HG02798 (cell line): ENCODE measurements around the gene ERVFRD-1.
A peak's percentile ranks its signal among the peaks of the same experiment; 100 is the strongest.
"Not testable (repeated sequence)": the region's sequence is repeated elsewhere in the genome, so short reads cannot be mapped to it uniquely, and the experiment has no call there.

Experiments
- ATAC-seq: cut with Tn5 transposase; IDR thresholded peaks from one replicate; pipeline ENCODE4 v1.9.1; 2021; ENCODE audit warnings: mild to moderate bottlenecking; ENCODE audit not compliant: unreplicated experiment, poor library complexity

ERVFRD-1 gene

DNA sequence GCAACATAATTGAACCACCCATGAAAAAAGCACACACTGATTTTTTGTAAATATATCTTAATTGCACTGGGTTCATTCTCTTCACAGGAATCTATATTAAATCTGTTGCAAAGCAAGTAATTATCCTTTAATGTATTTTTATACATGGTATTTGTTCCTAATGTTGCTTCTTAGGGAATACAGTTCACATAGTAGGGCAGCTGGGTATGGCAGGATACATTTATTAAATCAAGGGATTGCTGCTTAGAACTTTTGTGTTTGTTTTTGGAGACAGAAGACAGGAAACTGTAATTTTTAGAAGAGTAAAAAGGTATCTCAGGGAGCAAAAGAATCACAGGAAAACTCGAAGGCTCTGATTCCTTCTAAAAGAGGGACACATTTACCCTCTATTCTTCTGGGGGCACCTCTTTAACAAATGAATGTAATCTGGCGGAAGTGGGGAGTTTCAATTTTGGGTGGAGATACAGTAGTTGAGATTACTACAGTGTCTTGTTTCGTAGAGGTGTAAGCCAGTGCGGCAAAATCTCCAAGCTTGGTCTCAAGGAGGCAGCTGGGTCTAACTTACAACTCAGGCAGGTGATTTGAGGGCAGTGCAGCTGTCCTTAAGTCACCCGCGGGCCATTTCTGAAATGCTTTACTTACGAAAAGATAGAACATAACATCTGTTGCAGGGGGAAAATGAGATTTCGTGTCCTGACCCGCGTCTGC, 18.7 kb downstream of the ERVFRD-1 start:
- ATAC-seq: peak; percentile 35

- ATAC-seq: not testable (repeated sequence)
Measured at GRCh38 chr6:11091141-11091540, 20.4 kb downstream of the ERVFRD-1 start.

DNA sequence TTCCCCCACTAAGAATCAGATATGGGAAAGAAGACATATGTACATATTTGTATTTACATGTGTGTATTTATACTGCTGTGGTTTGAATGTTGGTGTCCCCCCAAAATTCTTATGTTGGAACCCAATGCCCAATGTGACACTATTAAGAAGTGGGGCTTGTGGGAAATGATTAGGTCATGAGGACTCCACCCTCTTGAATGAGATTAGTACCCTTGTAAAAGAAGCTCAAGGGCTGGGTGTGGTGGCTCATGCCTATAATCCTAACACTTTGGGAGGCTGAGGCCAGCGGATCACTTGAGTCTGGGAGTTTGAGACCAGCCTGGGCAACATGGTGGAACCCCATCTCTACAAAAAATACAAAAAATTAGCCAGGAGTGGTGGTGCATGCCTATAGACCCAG, 21.8 kb downstream of the ERVFRD-1 start:
- ATAC-seq: no peak

DNA sequence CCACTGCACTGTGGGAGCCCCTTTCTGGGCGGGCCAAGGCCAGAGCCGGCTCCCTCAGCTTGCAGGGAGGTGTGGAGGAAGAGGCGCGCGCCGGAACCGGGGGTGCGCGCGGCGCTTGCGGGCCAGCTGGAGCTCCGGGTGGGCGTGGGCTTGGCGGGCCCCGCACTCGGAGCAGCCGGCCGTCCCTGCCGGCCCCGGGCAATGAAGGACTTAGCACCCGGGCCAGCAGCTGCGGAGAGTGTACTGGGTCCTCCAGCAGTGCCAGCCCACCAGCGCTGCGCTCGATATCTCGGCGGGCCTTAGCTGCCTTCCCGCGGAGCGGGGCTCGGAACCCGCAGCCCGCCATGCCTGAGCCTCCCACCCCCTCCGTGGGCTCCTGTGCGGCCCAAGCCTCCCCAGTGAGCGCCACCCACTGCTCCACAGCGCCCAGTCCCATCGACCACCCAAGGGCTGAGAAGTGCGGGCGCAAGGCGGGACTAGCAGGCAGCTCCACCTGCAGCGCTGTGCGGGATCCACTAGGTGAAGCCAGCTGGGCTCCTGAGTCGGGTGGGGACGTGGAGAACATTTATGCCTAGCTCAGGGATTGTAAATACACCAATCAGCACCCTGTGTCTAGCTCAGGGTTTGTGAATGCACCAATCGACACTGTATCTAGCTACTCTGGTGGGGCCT, 24.2 kb downstream of the ERVFRD-1 start:
- ATAC-seq: not testable (repeated sequence)

- ATAC-seq: no peak
Measured at GRCh38 chr6:11085758-11086435, 25.6 kb downstream of the ERVFRD-1 start.

GRCh38 chr6:11083956-11084355, 27.6 kb downstream of the ERVFRD-1 start:
- no peak for ATAC-seq

- no peak for ATAC-seq
Measured at GRCh38 chr6:11083491-11083890, 28.0 kb downstream of the ERVFRD-1 start.

DNA sequence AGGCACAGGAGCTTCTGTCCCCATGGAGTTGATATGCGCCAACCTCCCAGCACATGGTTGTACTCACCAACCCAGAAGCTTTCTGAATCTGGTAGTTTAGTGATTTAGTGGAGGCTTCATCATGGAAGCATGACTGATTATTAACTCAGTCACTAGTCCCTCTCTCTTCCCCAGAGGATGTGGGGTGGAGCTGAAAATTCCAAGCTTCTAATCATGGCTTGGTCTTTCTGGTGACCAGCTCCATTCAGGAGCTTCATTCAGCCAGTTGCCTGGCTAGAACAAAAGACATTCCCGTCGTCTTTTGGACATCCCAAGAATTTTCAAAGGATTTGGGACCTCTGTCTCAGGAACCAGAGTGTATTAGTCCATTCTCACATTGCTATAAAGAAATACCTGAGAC, 31.2 kb downstream of the ERVFRD-1 start:
- no peak for ATAC-seq

- no peak for ATAC-seq
Measured at GRCh38 chr6:11078266-11078665, 33.3 kb downstream of the ERVFRD-1 start.

GRCh38 chr6:11076540-11076939, 35.0 kb downstream of the ERVFRD-1 start:
- ATAC-seq: no peak

GRCh38 chr6:11072101-11072500, 39.4 kb downstream of the ERVFRD-1 start:
- no peak for ATAC-seq

- no peak for ATAC-seq
Measured at GRCh38 chr6:11069760-11070159, 41.8 kb downstream of the ERVFRD-1 start.

- no peak for ATAC-seq
Measured at GRCh38 chr6:11067348-11067747, 44.2 kb downstream of the ERVFRD-1 start.

GRCh38 chr6:11066505-11067347, 44.8 kb downstream of the ERVFRD-1 start:
- ATAC-seq: no peak

DNA sequence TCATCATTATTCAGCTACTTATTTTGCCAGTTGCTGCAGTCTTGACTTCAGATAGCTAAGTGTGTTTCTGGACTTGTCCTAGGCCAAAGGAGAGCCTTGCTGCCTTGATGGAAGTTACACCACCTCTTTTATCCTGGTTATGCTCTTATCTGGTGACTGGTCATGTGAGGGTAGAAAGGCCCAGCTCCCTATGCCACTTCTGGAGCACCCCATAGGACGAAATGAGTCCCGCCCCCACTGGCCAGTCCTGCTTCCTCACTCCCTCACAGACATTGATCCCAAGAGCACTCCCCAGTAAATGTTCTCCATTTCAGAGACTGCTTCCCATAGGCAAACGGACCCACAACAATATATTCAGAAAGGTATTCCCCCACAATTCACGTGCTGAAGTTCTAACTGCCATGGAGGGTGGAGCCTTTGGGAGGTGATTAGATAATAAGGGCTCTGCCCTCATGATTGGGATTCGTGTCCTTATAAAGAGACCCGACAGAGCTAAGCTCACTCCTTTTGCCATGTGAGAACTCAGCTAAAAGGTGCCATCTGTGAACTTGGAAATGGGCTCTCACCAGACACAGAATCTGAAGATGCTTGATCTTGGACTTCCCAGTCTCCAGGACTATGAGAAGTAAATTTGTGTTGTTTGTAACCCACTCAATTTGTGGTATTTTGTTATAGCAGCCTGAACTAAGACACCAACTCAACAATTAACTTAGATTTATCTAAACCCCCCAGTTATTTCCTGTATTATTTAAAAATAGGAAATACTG, 45.9 kb downstream of the ERVFRD-1 start:
- no peak for ATAC-seq

GRCh38 chr6:11064836-11065235, 46.7 kb downstream of the ERVFRD-1 start:
- ATAC-seq: no peak

DNA sequence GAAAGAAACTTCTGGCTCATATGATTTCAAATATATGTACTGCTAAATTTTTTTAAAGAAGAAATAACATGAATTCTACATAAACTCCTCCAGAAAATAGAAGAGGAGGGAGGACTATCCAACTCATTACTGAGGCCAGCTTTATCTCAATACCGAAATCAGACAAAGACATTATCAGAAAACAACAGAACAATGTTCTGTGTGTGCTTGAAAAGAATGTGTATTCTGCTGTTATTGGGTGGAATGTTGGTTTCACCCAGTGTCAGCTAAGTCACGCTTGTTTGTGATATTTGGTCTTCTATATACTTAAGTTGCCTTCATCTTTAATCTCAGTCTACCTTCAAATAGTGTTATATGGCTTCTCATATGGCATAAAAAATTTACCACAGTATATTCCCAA, 48.8 kb downstream of the ERVFRD-1 start:
- no peak for ATAC-seq

DNA sequence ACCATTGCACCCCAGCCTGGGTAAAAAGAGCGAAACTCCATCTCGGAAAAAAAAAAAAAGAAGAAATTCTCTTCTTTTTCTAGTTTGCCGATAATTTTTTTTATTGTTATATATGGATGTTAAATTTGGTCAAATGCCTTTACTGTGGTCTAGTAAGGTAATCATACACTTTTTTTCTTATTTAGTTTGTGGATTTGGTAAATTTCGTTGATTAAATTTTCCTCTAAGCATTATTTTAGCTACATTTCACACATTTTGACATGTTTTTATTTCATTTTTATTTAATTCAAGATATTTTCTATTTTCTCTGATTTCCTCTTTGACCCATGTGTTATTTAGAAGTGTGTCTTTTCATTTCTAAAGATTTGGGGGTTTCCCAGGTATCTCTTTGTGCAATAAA, 49.4 kb downstream of the ERVFRD-1 start:
- no peak for ATAC-seq

- no peak for ATAC-seq
Measured at GRCh38 chr6:11058406-11058805, 53.1 kb downstream of the ERVFRD-1 start.

- no peak for ATAC-seq
Measured at GRCh38 chr6:11056871-11057270, 54.7 kb downstream of the ERVFRD-1 start.
